GM23338 (cell line): ENCODE results near the gene CEACAM3. TPM values are rescaled to one million over a fixed set of nuclear protein-coding genes. Genes with fewer than 3 reads are reported as not detected.

Source experiments
- ATAC-seq: fragments of 200-7000 bp; cut with Tn5 transposase; 3 replicates; pipeline ENCODE4 v1.9.1; 2020
- DNase-seq: peaks from one replicate; pipeline ENCODE4 v3.0.0-alpha.2; 2015; ENCODE audit warnings: low spot score
- H2AFZ ChIP-seq: fragments of 200-600 bp; sonication (generic); 2 replicates; pipeline ENCODE4 v1.8.0; 2016; ENCODE audit warnings: antibody characterized with exemption, mild to moderate bottlenecking, moderate library complexity
- H3F3A ChIP-seq: fragments of 200-600 bp; sonication (generic); replicated peaks from 2 replicates; pipeline ENCODE4 v1.8.0; 2017; ENCODE audit warnings: antibody characterized with exemption, mixed run types, low read depth
- H3K27ac ChIP-seq: fragments of 200-600 bp; sonication (generic); 2 replicates; pipeline ENCODE4 v1.6.1; 2016; ENCODE audit warnings: low read depth
- H3K27me3 ChIP-seq: fragments of 200-600 bp; sonication (generic); 2 replicates; pipeline ENCODE4 v1.8.0; 2016; ENCODE audit warnings: mild to moderate bottlenecking, mixed run types, moderate library complexity; ENCODE audit not compliant: insufficient read depth
- H3K36me3 ChIP-seq: fragments of 200-600 bp; sonication (generic); 2 replicates; pipeline ENCODE4 v1.8.0; 2016; ENCODE audit warnings: mild to moderate bottlenecking; ENCODE audit not compliant: insufficient read depth
- H3K4me1 ChIP-seq: fragments of 200-600 bp; sonication (generic); 2 replicates; pipeline ENCODE4 v1.8.0; 2016; ENCODE audit warnings: mild to moderate bottlenecking, moderate library complexity; ENCODE audit not compliant: insufficient read depth
- H3K4me2 ChIP-seq: fragments of 200-600 bp; sonication (generic); 2 replicates; pipeline ENCODE4 v1.7.1; 2017; ENCODE audit warnings: mixed run types
- H3K4me3 ChIP-seq: fragments of 200-600 bp; sonication (generic); 2 replicates; pipeline ENCODE4 v1.6.1; 2016; ENCODE audit warnings: mixed run types
- H3K79me2 ChIP-seq: fragments of 200-600 bp; sonication (generic); replicated peaks from 2 replicates; pipeline ENCODE4 v1.8.0; 2017; ENCODE audit warnings: mild to moderate bottlenecking; ENCODE audit not compliant: insufficient read depth
- H3K9me2 ChIP-seq: fragments of 200-600 bp; sonication (generic); 2 replicates; pipeline ENCODE4 v1.8.0; 2017; ENCODE audit not compliant: insufficient read depth
- H4K20me1 ChIP-seq: fragments of 200-600 bp; sonication (generic); replicated peaks from 2 replicates; pipeline ENCODE4 v1.8.0; 2017; ENCODE audit warnings: mild to moderate bottlenecking; ENCODE audit not compliant: insufficient read depth
- H3K27ac Mint-ChIP-seq: 2 replicates; pipeline ENCODE4 v1.8.0; 2020; ENCODE audit warnings: inconsistent platforms, mild to moderate bottlenecking, moderate library complexity, mixed read lengths
- H3K27me3 Mint-ChIP-seq: 3 replicates; pipeline ENCODE4 v1.8.0; 2022; ENCODE audit warnings: low read depth, mild to moderate bottlenecking, moderate library complexity, mixed read lengths, inconsistent platforms; ENCODE audit not compliant: insufficient read depth, poor library complexity
- H3K36me3 Mint-ChIP-seq: 3 replicates; pipeline ENCODE4 v1.8.0; 2021; ENCODE audit warnings: low read depth, mild to moderate bottlenecking, inconsistent platforms, moderate library complexity, mixed read lengths
- H3K4me1 Mint-ChIP-seq: 3 replicates; pipeline ENCODE4 v1.8.0; 2020; ENCODE audit warnings: mild to moderate bottlenecking, inconsistent platforms, mixed read lengths
- H3K4me3 Mint-ChIP-seq: 3 replicates; pipeline ENCODE4 v1.8.0; 2021; ENCODE audit warnings: moderate library complexity, mild to moderate bottlenecking, inconsistent platforms, mixed read lengths
- H3K9me3 Mint-ChIP-seq: 3 replicates; pipeline ENCODE4 v1.8.0; 2020; ENCODE audit warnings: moderate library complexity, mild to moderate bottlenecking, inconsistent platforms, mixed read lengths
- CREB1 ChIP-seq: fragments of 250-450 bp; sonication (Bioruptor Pico); IDR thresholded peaks from 2 replicates; pipeline ENCODE4 v1.5.0; 2020; ENCODE audit warnings: low read depth, mild to moderate bottlenecking, moderate library complexity
- EZH2 ChIP-seq: fragments of 200-600 bp; sonication (generic); IDR thresholded peaks from one replicate; pipeline ENCODE4 v1.8.0; 2017; ENCODE audit warnings: antibody characterized with exemption, mild to moderate bottlenecking, low read depth; ENCODE audit not compliant: unreplicated experiment
- EZH2phosphoT487 ChIP-seq: fragments of 200-600 bp; sonication (generic); IDR thresholded peaks from one replicate; pipeline ENCODE4 v1.8.1; 2018; ENCODE audit warnings: antibody characterized with exemption; ENCODE audit not compliant: unreplicated experiment
- JUNB ChIP-seq: IDR thresholded peaks from one replicate; pipeline ENCODE4 v1.6.1; 2016; ENCODE audit warnings: antibody characterized with exemption; ENCODE audit not compliant: unreplicated experiment
- NANOG ChIP-seq: IDR thresholded peaks from 2 replicates; pipeline ENCODE4 v1.6.1; 2016; ENCODE audit warnings: antibody characterized with exemption, borderline replicate concordance
- POLR2AphosphoS5 ChIP-seq: IDR thresholded peaks from 2 replicates; pipeline ENCODE4 v1.6.1; 2016; ENCODE audit warnings: antibody characterized with exemption, low read depth
- ZNF114 ChIP-seq: fragments of 250-450 bp; sonication (Bioruptor Pico); IDR thresholded peaks from 2 replicates; pipeline ENCODE4 v1.5.0; 2020; ENCODE audit warnings: mild to moderate bottlenecking, moderate library complexity
- ZNF331 ChIP-seq: fragments of 250-450 bp; sonication (Bioruptor Pico); IDR thresholded peaks from 2 replicates; pipeline ENCODE4 v1.5.0; 2020; ENCODE audit warnings: low read depth, mild to moderate bottlenecking, moderate library complexity
- polyA plus RNA-seq: library from polyadenylated mRNA; unstranded; fragments of >200 nt; fragmentation: Nextera tagmentation; extraction: Ambion mirVana; gene quantifications from 2 replicates; pipeline ENCODE4 v1.2.1, GENCODE V29; 2016
- total RNA-seq: library from RNA; depleted of rRNA; stranded (reverse); fragments of >200 nt; shearing (Covaris generic); gene quantifications from 2 replicates; pipeline ENCODE4 v1.2.3, GENCODE V29; 2014
- TF ChIP-seq, protein P1 (sequence below): IDR thresholded peaks from one replicate; pipeline ENCODE4 v1.6.1; 2018; ENCODE audit warnings: antibody characterized with exemption; ENCODE audit not compliant: unreplicated experiment
- TF ChIP-seq, protein P2 (sequence below): IDR thresholded peaks from 2 replicates; pipeline ENCODE4 v1.6.1; 2016; ENCODE audit warnings: antibody characterized with exemption
- TF ChIP-seq, protein P3 (sequence below), 2 experiments: fragments of 200-600 bp in 1 of 2; sonication (generic) in 1 of 2; conservative IDR thresholded peaks; 2 replicates each; pipeline versions ENCODE4 v1.5.1 to v1.6.1; 2016 to 2017; ENCODE audit warnings: antibody characterized with exemption in 2 of 2, low read depth in 2 of 2, mild to moderate bottlenecking in 2 of 2, moderate library complexity in 1 of 2

The CEACAM3 gene
- total and polyA plus RNA-seq, 2 experiments from 2014 or later = not detected

- no peak overlapping the region for H3K4me3 ChIP-seq
- H3K9me2 ChIP-seq = no peaks in the 10 kb centered on the region
- no peaks in the 10 kb centered on the region for H3F3A ChIP-seq
- no peaks in the 10 kb centered on the region for H3K27me3 ChIP-seq
- H3K4me2 ChIP-seq = no peak overlapping the region
- no peak overlapping the region for H3K27ac Mint-ChIP-seq
- no peaks in the 10 kb centered on the region for H4K20me1 ChIP-seq
- no peaks in the 10 kb centered on the region for H3K79me2 ChIP-seq
- H3K36me3 Mint-ChIP-seq = no peaks in the 10 kb centered on the region
- H3K36me3 ChIP-seq = no peaks in the 10 kb centered on the region
- peaks cover 11% of the 10 kb centered on the region for H3K27me3 Mint-ChIP-seq
- ATAC-seq (no peak), DNase-seq (no peak)
- H3K4me1 Mint-ChIP-seq = no peaks in the 10 kb centered on the region
- no peaks in the 10 kb centered on the region for H3K9me3 Mint-ChIP-seq
- no peak overlapping the region for H2AFZ ChIP-seq
- H3K4me1 ChIP-seq = no peaks in the 10 kb centered on the region
- H3K27ac ChIP-seq = no peak overlapping the region
- H3K4me3 Mint-ChIP-seq = no peak overlapping the region
- TF ChIP-seq EZH2 (no peak), ZNF331 (CRISPR knock-in tag) (no peak), POLR2AphosphoS5 (no peak), CREB1 (CRISPR knock-in tag) (no peak)
- TF ChIP-seq, protein P1, sequence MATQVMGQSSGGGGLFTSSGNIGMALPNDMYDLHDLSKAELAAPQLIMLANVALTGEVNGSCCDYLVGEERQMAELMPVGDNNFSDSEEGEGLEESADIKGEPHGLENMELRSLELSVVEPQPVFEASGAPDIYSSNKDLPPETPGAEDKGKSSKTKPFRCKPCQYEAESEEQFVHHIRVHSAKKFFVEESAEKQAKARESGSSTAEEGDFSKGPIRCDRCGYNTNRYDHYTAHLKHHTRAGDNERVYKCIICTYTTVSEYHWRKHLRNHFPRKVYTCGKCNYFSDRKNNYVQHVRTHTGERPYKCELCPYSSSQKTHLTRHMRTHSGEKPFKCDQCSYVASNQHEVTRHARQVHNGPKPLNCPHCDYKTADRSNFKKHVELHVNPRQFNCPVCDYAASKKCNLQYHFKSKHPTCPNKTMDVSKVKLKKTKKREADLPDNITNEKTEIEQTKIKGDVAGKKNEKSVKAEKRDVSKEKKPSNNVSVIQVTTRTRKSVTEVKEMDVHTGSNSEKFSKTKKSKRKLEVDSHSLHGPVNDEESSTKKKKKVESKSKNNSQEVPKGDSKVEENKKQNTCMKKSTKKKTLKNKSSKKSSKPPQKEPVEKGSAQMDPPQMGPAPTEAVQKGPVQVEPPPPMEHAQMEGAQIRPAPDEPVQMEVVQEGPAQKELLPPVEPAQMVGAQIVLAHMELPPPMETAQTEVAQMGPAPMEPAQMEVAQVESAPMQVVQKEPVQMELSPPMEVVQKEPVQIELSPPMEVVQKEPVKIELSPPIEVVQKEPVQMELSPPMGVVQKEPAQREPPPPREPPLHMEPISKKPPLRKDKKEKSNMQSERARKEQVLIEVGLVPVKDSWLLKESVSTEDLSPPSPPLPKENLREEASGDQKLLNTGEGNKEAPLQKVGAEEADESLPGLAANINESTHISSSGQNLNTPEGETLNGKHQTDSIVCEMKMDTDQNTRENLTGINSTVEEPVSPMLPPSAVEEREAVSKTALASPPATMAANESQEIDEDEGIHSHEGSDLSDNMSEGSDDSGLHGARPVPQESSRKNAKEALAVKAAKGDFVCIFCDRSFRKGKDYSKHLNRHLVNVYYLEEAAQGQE = no peak
These were observed 15.6 kb downstream of the CEACAM3 start for GRCh38 chr19:41811981-41812380.

- Mint-ChIP-seq H3K9me3 (no peaks in the 10 kb centered on the region), H3K4me1 (no peaks in the 10 kb centered on the region), H3K4me3 (no peak overlapping the region), H3K27me3 (peaks cover 13% of the 10 kb centered on the region), H3K36me3 (no peaks in the 10 kb centered on the region), H3K27ac (no peak overlapping the region)
- H3K27ac ChIP-seq = no peak overlapping the region
- H3K9me2 ChIP-seq = no peaks in the 10 kb centered on the region
- no peaks in the 10 kb centered on the region for H3F3A ChIP-seq
- no peak overlapping the region for H3K4me2 ChIP-seq
- DNase-seq = no peak
- H3K27me3 ChIP-seq = no peaks in the 10 kb centered on the region
- H2AFZ ChIP-seq = no peak overlapping the region
- no peaks in the 10 kb centered on the region for H4K20me1 ChIP-seq
- H3K4me1 ChIP-seq = no peaks in the 10 kb centered on the region
- no peak; the same call in 2 of the 3 replicates for ATAC-seq
- no peaks in the 10 kb centered on the region for H3K79me2 ChIP-seq
- no peak overlapping the region for H3K4me3 ChIP-seq
- H3K36me3 ChIP-seq = no peaks in the 10 kb centered on the region
- TF ChIP-seq POLR2AphosphoS5 (no peak), JUNB (no peak), EZH2phosphoT487 (no peak), EZH2 (no peak), ZNF114 (CRISPR knock-in tag) (no peak), ZNF331 (CRISPR knock-in tag) (no peak), NANOG (no peak), CREB1 (CRISPR knock-in tag) (no peak)
- TF ChIP-seq, protein P2, sequence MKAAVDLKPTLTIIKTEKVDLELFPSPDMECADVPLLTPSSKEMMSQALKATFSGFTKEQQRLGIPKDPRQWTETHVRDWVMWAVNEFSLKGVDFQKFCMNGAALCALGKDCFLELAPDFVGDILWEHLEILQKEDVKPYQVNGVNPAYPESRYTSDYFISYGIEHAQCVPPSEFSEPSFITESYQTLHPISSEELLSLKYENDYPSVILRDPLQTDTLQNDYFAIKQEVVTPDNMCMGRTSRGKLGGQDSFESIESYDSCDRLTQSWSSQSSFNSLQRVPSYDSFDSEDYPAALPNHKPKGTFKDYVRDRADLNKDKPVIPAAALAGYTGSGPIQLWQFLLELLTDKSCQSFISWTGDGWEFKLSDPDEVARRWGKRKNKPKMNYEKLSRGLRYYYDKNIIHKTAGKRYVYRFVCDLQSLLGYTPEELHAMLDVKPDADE = no peak
- TF ChIP-seq, protein P3, sequence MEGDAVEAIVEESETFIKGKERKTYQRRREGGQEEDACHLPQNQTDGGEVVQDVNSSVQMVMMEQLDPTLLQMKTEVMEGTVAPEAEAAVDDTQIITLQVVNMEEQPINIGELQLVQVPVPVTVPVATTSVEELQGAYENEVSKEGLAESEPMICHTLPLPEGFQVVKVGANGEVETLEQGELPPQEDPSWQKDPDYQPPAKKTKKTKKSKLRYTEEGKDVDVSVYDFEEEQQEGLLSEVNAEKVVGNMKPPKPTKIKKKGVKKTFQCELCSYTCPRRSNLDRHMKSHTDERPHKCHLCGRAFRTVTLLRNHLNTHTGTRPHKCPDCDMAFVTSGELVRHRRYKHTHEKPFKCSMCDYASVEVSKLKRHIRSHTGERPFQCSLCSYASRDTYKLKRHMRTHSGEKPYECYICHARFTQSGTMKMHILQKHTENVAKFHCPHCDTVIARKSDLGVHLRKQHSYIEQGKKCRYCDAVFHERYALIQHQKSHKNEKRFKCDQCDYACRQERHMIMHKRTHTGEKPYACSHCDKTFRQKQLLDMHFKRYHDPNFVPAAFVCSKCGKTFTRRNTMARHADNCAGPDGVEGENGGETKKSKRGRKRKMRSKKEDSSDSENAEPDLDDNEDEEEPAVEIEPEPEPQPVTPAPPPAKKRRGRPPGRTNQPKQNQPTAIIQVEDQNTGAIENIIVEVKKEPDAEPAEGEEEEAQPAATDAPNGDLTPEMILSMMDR (conservative IDR thresholded peaks at IDR 0.05; ENCODE audit: low read depth in 2 of 2) = no peak
These were observed 17.5 kb downstream of the CEACAM3 start for GRCh38 chr19:41813911-41814310.
